Effector CD8-positive, alpha-beta T cell (primary cell): ENCODE measurements around the gene SLC2A11.
"Not testable (repeated sequence)": the region's sequence is repeated elsewhere in the genome, so short reads cannot be mapped to it uniquely, and the experiment has no call there.

Experiments used
- DNase-seq: peaks from one replicate; lab custom pipeline; 2025; lab: John Stamatoyannopoulos, UW

SLC2A11 gene

DNA sequence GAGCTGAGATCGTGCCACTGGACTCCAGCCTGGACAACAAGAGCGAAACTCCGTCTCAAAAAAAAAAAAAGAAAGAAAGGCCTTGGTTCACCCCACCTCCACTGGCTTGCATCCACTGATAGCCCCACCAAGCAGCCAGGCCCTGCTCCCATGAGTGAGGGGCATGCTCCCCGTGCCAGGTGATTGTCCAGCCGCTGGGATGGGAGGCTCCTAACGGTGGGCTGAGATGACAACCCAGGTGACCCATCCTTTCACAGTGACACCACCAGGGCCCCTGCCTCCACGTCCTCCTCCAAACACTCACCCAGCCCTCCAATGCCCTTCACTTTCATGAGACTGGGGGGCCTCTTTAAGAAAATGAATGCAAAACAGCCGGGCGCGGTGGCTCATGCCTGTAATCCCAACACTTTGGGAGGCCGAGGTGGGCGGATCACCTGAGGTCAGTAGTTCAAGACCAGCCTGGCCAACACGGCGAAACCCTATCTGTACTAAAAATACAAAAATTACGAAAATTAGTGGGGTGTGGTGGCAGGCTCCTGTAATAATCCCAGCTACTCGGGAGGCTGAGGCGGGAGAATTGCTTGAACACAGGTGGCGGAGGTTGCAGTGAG lies 10.3 kb upstream of the SLC2A11 start:
- no peak for DNase-seq

- DNase-seq: no peak
Observed at GRCh38 chr22:23847991-23848864, 9.4 kb upstream of the SLC2A11 start.

DNA sequence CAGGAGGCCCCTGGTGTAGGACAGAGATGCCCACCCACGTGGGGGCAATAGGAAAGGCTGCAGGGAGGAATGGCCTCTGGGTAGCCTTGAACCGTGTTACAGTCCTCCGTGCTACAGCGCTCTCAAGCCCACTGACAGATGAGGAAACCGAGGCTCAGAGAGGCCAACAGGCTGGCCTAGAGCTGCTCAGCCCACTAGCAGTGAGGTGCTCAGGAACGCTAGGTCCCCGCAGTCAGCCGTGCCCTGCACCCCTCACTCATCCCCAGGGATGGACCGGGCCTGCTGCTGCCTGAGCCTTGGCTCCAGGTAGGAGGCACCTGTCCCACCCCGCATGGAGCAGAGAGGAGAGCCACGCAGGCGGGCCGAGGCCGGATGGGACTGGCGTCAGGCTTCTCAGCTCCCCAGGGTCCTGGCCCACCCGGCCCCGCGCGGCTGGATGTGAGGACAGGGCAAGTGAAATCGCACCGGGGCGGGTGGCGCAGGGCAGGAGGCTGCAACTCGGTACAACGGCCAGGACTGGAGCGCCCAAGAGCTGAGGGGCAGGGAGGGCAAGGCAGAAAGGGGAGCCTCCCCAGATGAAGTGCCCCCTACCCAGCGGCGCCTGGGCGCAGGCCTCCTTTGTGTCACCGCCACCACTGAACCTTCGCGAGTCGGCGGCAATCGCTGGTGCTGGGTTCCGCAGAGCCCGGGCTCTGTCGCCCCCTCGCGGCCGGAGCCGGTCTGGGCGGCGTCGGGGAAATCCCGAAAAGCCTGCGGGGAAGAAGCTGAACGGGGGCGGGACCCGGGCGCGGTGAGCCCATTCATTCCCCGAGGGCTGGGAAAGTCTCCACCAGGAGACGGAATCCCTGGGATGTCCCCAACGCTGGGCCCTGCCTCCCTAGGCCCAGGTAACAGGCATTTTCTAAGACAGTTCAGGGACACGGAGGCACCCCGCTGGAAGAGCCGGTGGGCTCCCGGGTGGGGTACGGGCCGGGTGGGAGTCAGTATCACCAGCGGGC lies 8.4 kb upstream of the SLC2A11 start:
- peak; percentile 77 for DNase-seq

- DNase-seq: no peak
Observed at GRCh38 chr22:23850136-23850611, 7.5 kb upstream of the SLC2A11 start.

- DNase-seq: no peak
Observed at GRCh38 chr22:23856721-23857605, 712 bp upstream of the SLC2A11 start.

- no peak for DNase-seq
Observed at GRCh38 chr22:23858484-23858815, 775 bp downstream of the SLC2A11 start.

DNA sequence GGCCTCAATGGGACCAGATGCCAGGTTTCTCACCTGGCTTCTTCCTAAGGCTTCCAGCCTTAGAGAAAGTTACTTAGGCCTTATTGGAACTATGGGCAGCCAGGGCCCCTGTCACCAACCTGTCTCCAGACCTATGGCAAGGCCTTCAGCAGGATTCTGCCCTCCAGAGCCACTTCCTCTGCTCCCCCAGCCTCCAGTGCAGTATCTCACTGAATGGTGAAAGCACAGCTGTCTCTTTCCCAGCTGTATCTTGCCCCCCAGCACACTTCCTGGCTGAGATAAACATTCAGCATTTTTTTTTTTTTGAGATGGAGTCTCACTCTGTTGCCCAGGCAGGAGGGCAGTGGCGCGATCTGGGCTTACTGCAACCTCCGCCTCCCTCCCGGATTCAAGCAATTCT lies 1.5 kb downstream of the SLC2A11 start:
- DNase-seq: no peak

DNA sequence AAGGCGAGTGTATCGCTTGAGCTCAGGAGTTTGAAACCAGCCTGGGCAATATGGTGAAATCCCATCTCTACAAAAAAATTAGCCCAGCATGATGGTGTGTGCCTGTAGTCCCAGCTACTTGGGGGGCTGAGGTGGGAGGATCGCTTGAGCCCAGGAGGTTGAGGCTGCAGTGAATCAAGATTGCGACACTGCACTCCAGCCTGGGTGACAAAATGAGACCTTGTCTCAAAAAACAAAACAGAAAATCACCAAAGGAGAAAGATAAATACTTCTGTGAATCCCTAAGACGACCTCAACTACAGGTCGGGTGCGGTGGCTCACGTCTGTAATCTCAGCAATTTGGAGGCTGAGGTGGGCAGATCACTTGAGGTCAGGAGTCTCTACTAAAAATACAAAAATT lies 2.5 kb downstream of the SLC2A11 start:
- not testable (repeated sequence) for DNase-seq

DNA sequence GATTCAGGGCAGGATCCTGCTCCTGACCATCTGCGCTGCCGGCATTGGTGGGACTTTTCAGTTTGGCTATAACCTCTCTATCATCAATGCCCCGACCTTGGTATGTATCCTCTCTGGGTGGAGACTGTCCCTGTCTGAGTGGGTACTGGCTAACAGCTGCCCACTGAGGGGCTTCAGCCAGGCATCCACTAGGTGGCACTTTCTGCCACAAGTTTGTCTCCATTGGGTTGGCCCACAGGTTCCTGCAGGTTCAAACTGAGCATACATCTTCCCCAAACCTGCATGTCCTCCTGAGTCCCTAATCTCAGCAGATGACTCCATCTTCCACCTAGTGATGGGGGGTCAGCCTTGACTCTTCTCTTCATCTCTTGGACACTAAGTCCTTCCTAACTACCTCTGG lies 4.4 kb downstream of the SLC2A11 start:
- DNase-seq: no peak

DNA sequence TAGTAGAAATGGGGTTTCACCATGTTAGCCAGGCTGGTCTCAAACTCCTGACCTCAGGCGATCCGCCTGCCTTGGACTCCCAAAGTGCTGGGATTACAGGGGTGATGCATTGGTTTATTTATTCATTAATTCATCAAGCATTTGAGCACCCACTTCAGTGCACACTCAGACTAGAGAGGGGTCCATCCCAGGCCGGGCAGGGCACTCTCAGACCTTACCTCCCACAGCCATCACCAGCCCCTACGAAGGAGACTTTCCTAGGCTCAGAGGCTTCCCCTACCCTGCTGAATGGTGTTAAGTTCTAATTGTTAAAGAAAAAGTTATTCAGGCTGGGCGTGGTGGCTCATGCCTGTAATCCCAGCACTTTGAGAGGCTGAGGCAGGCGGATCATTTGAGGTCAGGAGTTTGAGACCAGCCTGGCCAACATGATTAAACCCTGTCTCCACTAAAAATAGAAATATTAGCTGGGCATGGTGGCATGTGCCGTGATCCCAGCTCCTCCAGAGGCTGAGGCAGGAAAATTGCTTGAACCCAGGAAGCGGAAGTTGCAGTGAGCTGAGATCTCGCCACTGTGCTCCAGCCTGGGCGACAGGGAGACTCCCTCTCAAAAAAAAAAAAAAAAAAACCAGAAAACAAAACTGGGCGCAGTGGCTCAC lies 7.0 kb downstream of the SLC2A11 start:
- DNase-seq: not testable (repeated sequence)

DNA sequence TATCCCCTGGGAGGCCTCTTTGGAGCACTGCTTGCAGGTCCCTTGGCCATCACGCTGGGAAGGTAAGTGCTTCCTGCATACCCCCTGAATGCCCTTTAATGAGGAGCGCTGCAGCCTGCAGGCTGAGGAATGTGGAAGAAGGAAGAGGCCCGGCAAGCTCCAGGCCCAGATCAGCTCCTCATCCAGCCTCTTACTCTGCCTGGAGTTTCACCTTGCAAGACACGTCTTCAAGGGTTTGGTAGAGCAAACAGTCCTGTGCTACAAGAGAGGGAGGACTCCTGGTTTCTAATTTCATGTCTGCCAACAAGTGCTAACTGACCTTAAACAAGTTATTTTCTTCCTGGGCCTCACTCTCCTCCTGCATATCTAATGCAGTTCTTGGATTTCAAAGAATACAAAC lies 10.9 kb downstream of the SLC2A11 start:
- DNase-seq: no peak

DNA sequence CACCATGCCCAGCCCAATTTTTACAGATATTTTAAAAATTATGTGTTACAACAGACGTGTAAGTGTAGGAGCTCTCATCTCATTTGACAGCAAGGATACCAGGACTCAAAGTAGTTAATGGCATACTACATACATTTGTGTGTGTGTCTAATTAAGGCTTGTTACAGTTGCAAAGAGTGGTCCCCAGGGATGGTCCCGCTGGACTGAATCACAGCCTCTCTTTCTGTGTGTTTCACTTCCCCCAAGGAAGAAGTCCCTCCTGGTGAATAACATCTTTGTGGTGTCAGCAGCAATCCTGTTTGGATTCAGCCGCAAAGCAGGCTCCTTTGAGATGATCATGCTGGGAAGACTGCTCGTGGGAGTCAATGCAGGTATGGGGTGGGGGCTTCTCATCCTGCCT lies 17.2 kb downstream of the SLC2A11 start:
- no peak for DNase-seq

GRCh38 chr22:23875801-23876200 lies 18.1 kb downstream of the SLC2A11 start:
- DNase-seq: no peak

DNA sequence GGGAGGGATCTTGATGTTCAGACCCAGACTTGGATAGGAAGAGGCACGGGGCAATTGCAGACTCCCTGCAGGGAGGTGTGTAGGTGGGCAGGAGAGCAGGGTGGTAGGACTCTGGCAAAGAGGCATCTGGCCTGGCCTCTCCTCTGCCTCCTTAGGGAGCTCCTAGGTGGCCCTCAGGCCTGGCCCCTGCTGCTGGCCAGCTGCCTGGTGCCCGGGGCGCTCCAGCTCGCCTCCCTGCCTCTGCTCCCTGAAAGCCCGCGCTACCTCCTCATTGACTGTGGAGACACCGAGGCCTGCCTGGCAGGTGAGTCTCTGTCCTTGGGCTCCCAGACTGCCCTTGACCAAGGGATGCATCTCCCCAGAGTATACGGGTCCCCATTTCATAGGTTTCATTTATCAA lies 19.9 kb downstream of the SLC2A11 start:
- no peak for DNase-seq

DNA sequence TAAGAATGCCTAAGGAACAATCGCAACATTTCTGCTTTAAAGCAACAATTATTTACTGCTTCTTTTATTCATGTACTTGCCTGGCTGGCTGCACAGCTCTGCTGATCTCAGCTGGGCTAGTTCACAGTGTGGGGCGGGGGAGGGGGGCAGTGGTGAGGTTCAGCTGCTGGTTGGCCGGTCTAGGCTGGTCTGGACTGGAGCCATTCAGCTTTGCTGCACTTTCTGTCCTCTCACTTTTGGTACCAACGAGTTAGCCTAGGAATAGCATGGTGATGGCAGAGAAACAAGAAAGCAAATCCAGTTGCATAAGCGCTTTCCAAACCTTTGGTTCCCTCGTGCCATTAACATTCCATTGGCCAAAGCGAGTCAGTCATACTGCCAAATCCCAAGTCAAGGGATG lies 20.5 kb downstream of the SLC2A11 start:
- no peak for DNase-seq

DNA sequence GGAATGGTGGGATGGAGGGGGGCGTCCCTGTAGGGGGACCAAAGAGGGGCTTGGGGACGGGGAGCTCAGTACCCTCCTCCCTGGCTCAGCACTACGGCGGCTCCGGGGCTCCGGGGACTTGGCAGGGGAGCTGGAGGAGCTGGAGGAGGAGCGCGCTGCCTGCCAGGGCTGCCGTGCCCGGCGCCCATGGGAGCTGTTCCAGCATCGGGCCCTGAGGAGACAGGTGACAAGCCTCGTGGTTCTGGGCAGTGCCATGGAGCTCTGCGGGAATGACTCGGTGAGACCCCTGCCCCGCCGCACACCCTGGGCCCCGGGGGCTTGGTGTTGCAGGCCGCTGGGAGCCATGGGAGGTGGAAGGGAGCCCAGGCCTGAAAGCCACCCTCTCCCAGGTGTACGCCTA lies 24.7 kb downstream of the SLC2A11 start:
- DNase-seq: no peak

DNA sequence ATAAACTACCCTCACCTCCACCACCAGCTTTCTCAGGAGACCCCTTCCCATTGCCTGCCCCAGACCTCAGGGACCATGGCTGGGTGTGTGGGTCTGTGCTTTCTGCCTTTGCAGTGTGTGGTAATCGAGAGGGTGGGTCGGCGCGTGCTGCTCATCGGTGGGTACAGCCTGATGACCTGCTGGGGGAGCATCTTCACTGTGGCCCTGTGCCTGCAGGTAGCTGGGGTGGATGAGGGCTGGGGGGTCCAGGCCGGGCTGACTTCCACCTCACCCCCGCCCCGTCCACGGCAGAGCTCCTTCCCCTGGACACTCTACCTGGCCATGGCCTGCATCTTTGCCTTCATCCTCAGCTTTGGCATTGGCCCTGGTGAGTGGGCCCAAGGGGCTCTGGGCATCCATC lies 26.0 kb downstream of the SLC2A11 start:
- no peak for DNase-seq

- DNase-seq: no peak
Observed at GRCh38 chr22:23884140-23884539, 26.5 kb downstream of the SLC2A11 start.

- no peak for DNase-seq
Observed at GRCh38 chr22:23888615-23889401, 31.1 kb downstream of the SLC2A11 start.

- DNase-seq: no peak
Observed at GRCh38 chr22:23889620-23890019, 31.9 kb downstream of the SLC2A11 start.
